Measurements from ENCODE around the gene TNNT2. TPM values are rescaled to one million over a fixed set of nuclear protein-coding genes. Genes with fewer than 3 reads are reported as not detected.

Gene TNNT2
- total RNA-seq, 1 experiment from 2014 or later, result not detected

GRCh38 chr1:201309416-201309815 lies 68.1 kb downstream of the TNNT2 start:
- POLR2A ChIA-PET, result no interaction called here
- TF ChIP-seq TCF7L2 (IDR thresholded peaks at IDR 0.05; ENCODE audit: low read depth, low read length), result no peak
- Histone ChIP-seq H3K9me3 (ENCODE audit: control insufficient read depth, insufficient read depth, low read depth, low read length) (no peaks in the 10 kb centered on the region), H3K27ac (ENCODE audit: low read length) (no peak overlapping the region), H3K4me3 (ENCODE audit: low read depth in 2 of 2, low read length in 2 of 2) (no peak overlapping the region), H3K4me1 (ENCODE audit: control insufficient read depth, insufficient read depth, low read length) (no peaks in the 10 kb centered on the region), H3K27me3 (ENCODE audit: control insufficient read depth, insufficient read depth, low read length) (peaks cover 27% of the 10 kb centered on the region; the same call in 1 of the 2 replicates), H3K36me3 (ENCODE audit: control insufficient read depth, insufficient read depth, low read length) (no peaks in the 10 kb centered on the region)
- intact Hi-C loops (cut with micrococcal nuclease; ENCODE audit: unreplicated experiment) (no loop called here), in situ Hi-C loops (cut with HindIII; ENCODE audit: low pct_unique_long_range_greater_than_20kb, low sequenced_read_pairs) (no loop called here)
- ATAC-seq (peak; percentile 61), DNase-seq (ENCODE audit: low read depth, low spot score) (no peak)
- CTCF ChIA-PET, result no interaction called here
- BruUV-seq (replicated peaks), result no TSS peak

Other genes starting within 250 kb of the TNNT2 start
- 50.2 TPM for gene TMEM9, start 223.2 kb downstream of the TNNT2 start, total RNA-seq (2021; ENCODE audit: unreplicated experiment)
- gene IGFN1, start 186.9 kb downstream of the TNNT2 start, total RNA-seq (2021; ENCODE audit: unreplicated experiment), result not detected
- gene PKP1, start 94.2 kb downstream of the TNNT2 start, total RNA-seq (2021; ENCODE audit: unreplicated experiment), result 0.44 TPM
- 0.10 TPM for gene LAD1, start 21.6 kb upstream of the TNNT2 start, total RNA-seq (2021; ENCODE audit: unreplicated experiment)
- gene TNNI1, start 44.0 kb upstream of the TNNT2 start, total RNA-seq (2021; ENCODE audit: unreplicated experiment), result not detected
- gene PHLDA3, start 91.5 kb upstream of the TNNT2 start, total RNA-seq (2021; ENCODE audit: unreplicated experiment), result 12.3 TPM
- gene CSRP1, start 129.4 kb upstream of the TNNT2 start, total RNA-seq (2021; ENCODE audit: unreplicated experiment), result 94.4 TPM
- 29.0 TPM for gene NAV1, start 161.4 kb upstream of the TNNT2 start, total RNA-seq (2021; ENCODE audit: unreplicated experiment)

Measured in Panc1 (cell line).